ENCODE measurements around the gene IZUMO1. TPM values are rescaled to one million over a fixed set of nuclear protein-coding genes. Genes with fewer than 3 reads are reported as not detected.

The IZUMO1 gene
- total and polyA plus RNA-seq, 12 donors: 0.12 to 1.3 (median 0.68) TPM; not detected in 1

DNA sequence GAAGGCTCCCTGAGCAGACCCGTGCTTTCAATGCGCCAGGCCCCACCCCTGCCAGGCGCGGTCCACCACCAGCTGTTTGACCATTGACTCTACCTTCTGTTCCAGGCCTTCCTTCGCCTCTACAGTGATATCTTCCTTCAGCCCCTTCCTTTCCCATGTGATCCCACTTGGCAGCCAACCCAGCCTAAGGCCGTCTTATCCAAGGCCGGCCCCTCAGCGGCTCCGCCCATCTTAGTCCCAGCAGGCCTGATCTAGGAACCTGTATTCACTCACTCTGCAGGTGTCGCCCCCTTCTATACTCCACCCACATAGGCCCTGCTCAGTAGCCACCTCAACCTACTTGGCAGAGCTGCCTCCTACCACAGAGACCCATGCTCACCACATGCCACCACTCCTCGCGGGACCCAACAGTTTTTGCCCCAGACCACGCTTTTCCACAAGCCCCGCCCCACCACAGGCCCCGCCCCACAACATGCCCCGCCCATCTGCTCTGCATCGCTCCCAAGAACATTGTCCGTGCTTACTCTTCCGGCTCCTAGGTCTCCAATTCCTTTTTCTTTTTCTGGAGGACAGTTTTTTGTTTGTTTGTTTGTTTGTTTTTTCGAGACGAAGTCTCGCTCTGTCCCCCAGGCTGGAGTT lies 9.2 kb downstream of the IZUMO1 start:
- Histone ChIP-seq H3K27me3 (peaks cover 0 to 21% (median 0%) of the 10 kb centered on the region in 7 donors), H3K9me3 (no peaks in the 10 kb centered on the region), H3K36me3 (peaks cover 0 to 37% (median 5%) of the 10 kb centered on the region in 9 donors), H3K4me1 (peaks cover 0 to 36% (median 19%) of the 10 kb centered on the region in 9 donors), H3K4me3 (peak overlapping the region in 6 of 10 donors; percentile 63 to 83 (median 71)), H3K27ac (peak overlapping the region in 1 of 10 donors; percentile 48)
- TF ChIP-seq, protein P1, sequence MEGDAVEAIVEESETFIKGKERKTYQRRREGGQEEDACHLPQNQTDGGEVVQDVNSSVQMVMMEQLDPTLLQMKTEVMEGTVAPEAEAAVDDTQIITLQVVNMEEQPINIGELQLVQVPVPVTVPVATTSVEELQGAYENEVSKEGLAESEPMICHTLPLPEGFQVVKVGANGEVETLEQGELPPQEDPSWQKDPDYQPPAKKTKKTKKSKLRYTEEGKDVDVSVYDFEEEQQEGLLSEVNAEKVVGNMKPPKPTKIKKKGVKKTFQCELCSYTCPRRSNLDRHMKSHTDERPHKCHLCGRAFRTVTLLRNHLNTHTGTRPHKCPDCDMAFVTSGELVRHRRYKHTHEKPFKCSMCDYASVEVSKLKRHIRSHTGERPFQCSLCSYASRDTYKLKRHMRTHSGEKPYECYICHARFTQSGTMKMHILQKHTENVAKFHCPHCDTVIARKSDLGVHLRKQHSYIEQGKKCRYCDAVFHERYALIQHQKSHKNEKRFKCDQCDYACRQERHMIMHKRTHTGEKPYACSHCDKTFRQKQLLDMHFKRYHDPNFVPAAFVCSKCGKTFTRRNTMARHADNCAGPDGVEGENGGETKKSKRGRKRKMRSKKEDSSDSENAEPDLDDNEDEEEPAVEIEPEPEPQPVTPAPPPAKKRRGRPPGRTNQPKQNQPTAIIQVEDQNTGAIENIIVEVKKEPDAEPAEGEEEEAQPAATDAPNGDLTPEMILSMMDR (IDR thresholded peaks at IDR 0.05): no peak
- intact Hi-C loops (cut with DNase I): loop anchor here in 4 of 10 donors (10.0 kb wide), 2 partner anchors 63 to 93 kb away; partner anchors contain the start of genes NTN5 (in 3 of the 4) and CA11 (in 1 of the 4)
- ATAC-seq (peak in 2 of 8 donors; percentile 2 to 5), DNase-seq (no peak)
- 52 to 59% methylated on average over 22 of the region's 22 CpGs for WGBS, 2 donors

DNA sequence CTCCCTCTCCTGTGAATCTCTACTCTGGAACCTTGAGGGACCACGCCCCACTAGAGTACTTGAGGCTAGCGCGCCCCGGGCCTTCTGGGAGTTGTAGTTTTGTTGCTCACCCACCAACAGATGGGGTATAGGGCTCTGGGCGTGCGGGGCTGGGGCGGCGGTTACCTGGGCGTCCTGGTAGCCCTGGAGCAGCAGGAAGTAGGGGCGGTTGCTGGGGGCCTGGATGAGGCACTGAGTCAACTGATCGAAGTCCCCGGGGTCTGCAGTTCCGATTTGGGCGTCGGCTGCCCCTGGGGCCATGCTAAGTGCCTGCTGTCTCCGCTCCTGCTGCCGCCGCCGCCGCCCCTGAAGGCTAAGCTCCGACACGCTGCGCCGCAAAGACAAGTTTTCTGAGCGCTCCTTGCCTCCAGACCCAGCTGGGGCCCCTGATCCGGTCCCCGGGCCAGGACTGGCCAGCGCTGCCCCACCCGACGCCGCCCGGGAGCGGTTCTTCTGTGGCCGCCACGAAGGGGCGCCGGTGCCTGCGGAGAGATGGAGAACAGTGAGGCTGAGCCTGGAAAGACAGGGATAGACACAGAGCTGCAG lies 11.6 kb downstream of the IZUMO1 start:
- ATAC-seq (no peak), DNase-seq (no peak)
- intact Hi-C loops (cut with DNase I): loop anchor here in 4 of 10 donors (10.0 kb wide), 2 partner anchors 60 to 90 kb away; partner anchors contain the start of genes NTN5 (in 3 of the 4) and CA11 (in 1 of the 4)
- Histone ChIP-seq H3K36me3 (peaks cover 0 to 61% (median 5%) of the 10 kb centered on the region in 9 donors), H3K27me3 (peaks cover 0 to 12% (median 0%) of the 10 kb centered on the region in 7 donors), H3K4me1 (peaks cover 0 to 21% (median 14%) of the 10 kb centered on the region in 9 donors), H3K4me3 (no peak overlapping the region), H3K9me3 (no peaks in the 10 kb centered on the region), H3K27ac (no peak overlapping the region)
- TF ChIP-seq, protein P1 (IDR thresholded peaks at IDR 0.05): no peak
- 36 to 45% methylated on average over 38 of the region's 38 CpGs for WGBS, 2 donors

GRCh38 chr19:48734625-48735024 lies 12.1 kb downstream of the IZUMO1 start:
- H3K4me1 ChIP-seq: peaks cover 0 to 21% (median 13%) of the 10 kb centered on the region in 9 donors
- intact Hi-C loops (cut with DNase I): loop anchor here in 4 of 10 donors (10.0 kb wide), 2 partner anchors 60 to 90 kb away; partner anchors contain the start of genes NTN5 (in 3 of the 4) and CA11 (in 1 of the 4)
- peaks cover 0 to 65% (median 5%) of the 10 kb centered on the region in 9 donors for H3K36me3 ChIP-seq
- H3K27me3 ChIP-seq: peaks cover 0 to 7% (median 0%) of the 10 kb centered on the region in 7 donors
- H3K4me3 ChIP-seq: no peak overlapping the region
- DNase-seq (no peak), ATAC-seq (no peak)
- H3K9me3 ChIP-seq: no peaks in the 10 kb centered on the region
- TF ChIP-seq, protein P1 (IDR thresholded peaks at IDR 0.05): no peak
- WGBS, 2 donors: 94 to 96% methylated on average over 9 of the region's 9 CpGs
- no peak overlapping the region for H3K27ac ChIP-seq

GRCh38 chr19:48731452-48731851 lies 15.3 kb downstream of the IZUMO1 start:
- TF ChIP-seq, protein P1 (IDR thresholded peaks at IDR 0.05): no peak
- Histone ChIP-seq H3K36me3 (peaks cover 0 to 84% (median 5%) of the 10 kb centered on the region in 9 donors), H3K27me3 (peaks cover 0 to 5% (median 0%) of the 10 kb centered on the region in 7 donors), H3K9me3 (peaks cover 0 to 7% (median 0%) of the 10 kb centered on the region in 11 donors), H3K4me3 (no peak overlapping the region), H3K4me1 (peaks cover 0 to 17% (median 6%) of the 10 kb centered on the region in 9 donors), H3K27ac (no peak overlapping the region)
- DNase-seq (no peak), ATAC-seq (no peak)
- intact Hi-C loops (cut with DNase I): loop anchor here in 4 of 10 donors (10.0 kb wide), 2 partner anchors 57 to 87 kb away; partner anchors contain the start of genes NTN5 (in 3 of the 4) and CA11 (in 1 of the 4)
- 83 to 92% methylated on average over 4 of the region's 4 CpGs for WGBS, 2 donors

Data from heart right ventricle (tissue), 16 donors.